Measurements from ENCODE around the gene CPN1.
A peak's percentile ranks its signal among the peaks of the same experiment; 100 is the strongest.
"Not testable (repeated sequence)": the region's sequence is repeated elsewhere in the genome, so short reads cannot be mapped to it uniquely, and the experiment has no call there.

CPN1 gene

GRCh38 chr10:100021322-100021721 is 60.3 kb downstream of the CPN1 start:
- no peak for TF ChIP-seq CTCF (conservative IDR thresholded peaks at IDR 0.05)
- H3K27ac ChIP-seq, result peak overlapping the region; percentile 66

DNA sequence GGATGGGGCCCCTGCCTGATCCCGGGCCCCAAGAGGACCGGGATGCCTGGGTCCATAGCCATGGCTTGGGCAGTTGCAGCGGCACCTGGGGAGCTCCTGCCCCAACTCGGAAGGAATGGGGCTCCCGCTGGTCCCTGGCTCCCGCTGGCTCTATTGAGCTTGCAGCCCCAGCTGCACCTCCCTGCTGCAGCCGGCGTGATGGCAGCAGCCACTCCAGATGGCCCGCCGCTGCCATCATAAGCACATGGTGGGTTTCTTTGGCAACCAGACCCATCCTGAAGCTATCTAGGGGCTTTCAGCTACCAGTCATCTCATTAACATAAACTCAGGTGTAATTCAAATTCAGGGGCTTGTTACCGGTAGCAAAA is 60.8 kb downstream of the CPN1 start:
- TF ChIP-seq CTCF (conservative IDR thresholded peaks at IDR 0.05), result no peak

DNA sequence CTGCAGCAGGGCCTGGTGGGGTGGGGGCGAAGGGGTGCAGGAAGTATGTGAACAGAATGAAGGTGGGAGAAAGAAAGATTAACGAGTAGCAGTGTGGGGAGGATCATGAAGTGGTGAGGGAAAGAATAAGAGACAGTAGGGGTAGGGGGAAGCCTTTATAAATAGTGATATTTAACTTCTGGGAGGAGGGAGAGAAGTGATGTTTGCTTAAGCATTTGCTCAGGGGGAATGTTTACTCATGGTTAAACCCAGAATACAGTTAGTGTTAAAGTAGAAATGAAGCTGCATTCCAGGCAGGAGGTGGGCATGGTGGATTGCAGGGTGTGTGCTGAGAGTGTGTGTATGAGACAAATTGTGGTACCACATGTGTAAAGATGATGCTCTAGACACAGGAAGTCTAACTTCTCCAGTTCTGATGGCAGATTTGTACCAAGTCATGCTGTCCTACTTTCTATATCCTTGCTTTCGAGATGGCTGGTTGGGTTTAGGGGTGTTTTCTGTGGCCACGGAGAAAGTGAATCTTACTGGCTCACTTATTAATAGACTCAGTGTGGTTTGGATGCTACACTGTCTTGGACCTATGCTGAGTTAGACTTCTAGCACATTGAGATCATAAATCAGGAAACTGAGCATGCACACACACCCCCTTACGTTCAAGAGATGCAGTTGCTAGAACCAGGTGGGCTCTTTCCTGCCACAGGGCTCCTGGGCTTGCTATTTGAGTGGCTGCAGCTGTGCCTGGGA is 61.4 kb downstream of the CPN1 start:
- TF ChIP-seq CTCF (conservative IDR thresholded peaks at IDR 0.05), result no peak

More for the DNA sequence above, 60.8 kb downstream of the CPN1 start:
- H3K27ac ChIP-seq, result peak overlapping the region; percentile 66

DNA sequence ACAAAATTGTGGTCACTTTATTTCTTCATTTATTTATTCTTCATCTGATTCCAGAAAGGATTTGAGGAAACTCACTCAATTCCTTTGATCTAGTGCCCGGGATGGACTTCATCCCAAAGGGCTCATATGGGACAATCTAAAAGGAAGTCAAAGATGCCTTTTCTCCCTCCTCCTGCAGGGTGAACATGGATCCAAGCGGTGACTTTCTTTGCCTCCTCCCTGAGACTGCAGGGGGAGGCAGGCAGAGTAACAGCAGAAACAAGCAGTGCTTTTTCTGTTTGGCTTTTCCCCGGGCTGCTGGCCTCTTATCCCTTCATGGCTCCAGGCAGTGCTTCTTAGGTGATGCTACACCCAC is 61.9 kb downstream of the CPN1 start:
- peak; percentile 12; the same call in 1 of the 2 replicates for TF ChIP-seq CTCF (conservative IDR thresholded peaks at IDR 0.05)
- H3K27ac ChIP-seq, result peak overlapping the region; percentile 66

More for the DNA sequence above, 61.4 kb downstream of the CPN1 start:
- H3K27ac ChIP-seq, result peak overlapping the region; percentile 66

- 0 out of 2 replicates have a peak overlapping the region, but pooled peaks have one; percentile 16 for H3K27ac ChIP-seq
- TF ChIP-seq CTCF (conservative IDR thresholded peaks at IDR 0.05), result no peak
These were observed 67.5 kb downstream of the CPN1 start for GRCh38 chr10:100014071-100014762.

DNA sequence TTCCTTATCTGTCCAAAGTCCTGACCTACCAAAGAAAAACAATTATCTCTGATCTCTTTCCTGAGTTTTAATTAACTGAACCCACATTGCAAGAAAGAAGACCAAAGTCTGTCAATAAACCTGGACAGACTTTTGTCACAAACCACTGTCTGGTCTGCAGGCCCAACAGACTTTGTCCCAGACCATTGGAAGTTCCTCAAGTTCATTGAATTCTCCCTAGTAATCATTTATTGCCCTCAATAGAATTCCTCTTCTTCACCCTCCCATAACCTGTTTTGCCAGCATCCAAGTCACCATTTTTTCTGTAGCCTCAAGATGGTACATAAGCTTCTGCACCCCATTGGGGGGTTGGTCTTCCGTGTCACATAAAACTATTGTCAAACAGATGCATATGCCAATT is 68.0 kb downstream of the CPN1 start:
- H3K27ac ChIP-seq, result no peak overlapping the region
- TF ChIP-seq CTCF (conservative IDR thresholded peaks at IDR 0.05), result no peak

GRCh38 chr10:100011906-100012305 is 69.8 kb downstream of the CPN1 start:
- not testable (repeated sequence) for H3K27ac ChIP-seq

Measured in VCaP (cell line).